GM19372 (cell line): ENCODE results near the gene CACNA1B.
"Not testable (repeated sequence)": the region's sequence is repeated elsewhere in the genome, so short reads cannot be mapped to it uniquely, and the experiment has no call there.

ENCODE experiments used
- ATAC-seq: cut with Tn5 transposase; IDR thresholded peaks from one replicate; pipeline ENCODE4 v1.9.1; 2021; ENCODE audit warnings: mild to moderate bottlenecking, low read depth, moderate library complexity; ENCODE audit not compliant: unreplicated experiment

The CACNA1B gene

GRCh38 chr9:138105561-138106505 is 228.3 kb downstream of the CACNA1B start:
- no peak for ATAC-seq

- ATAC-seq, result not testable (repeated sequence)
Observed at GRCh38 chr9:138107039-138107438, 229.5 kb downstream of the CACNA1B start.

- ATAC-seq, result no peak
Observed at GRCh38 chr9:138111607-138112006, 234.0 kb downstream of the CACNA1B start.

GRCh38 chr9:138112090-138112748 is 234.6 kb downstream of the CACNA1B start:
- no peak for ATAC-seq

- ATAC-seq, result no peak
Observed at GRCh38 chr9:138112791-138113600, 235.4 kb downstream of the CACNA1B start.

- not testable (repeated sequence) for ATAC-seq
Observed at GRCh38 chr9:138113701-138114325, 236.2 kb downstream of the CACNA1B start.

GRCh38 chr9:138114501-138115245 is 237.1 kb downstream of the CACNA1B start:
- ATAC-seq, result no peak

- no peak for ATAC-seq
Observed at GRCh38 chr9:138115506-138115905, 237.9 kb downstream of the CACNA1B start.

- no peak for ATAC-seq
Observed at GRCh38 chr9:138116521-138116920, 238.9 kb downstream of the CACNA1B start.

- ATAC-seq, result no peak
Observed at GRCh38 chr9:138117101-138117750, 239.6 kb downstream of the CACNA1B start.

GRCh38 chr9:138117836-138118235 is 240.3 kb downstream of the CACNA1B start:
- no peak for ATAC-seq

- ATAC-seq, result no peak
Observed at GRCh38 chr9:138118601-138119071, 241.1 kb downstream of the CACNA1B start.

- ATAC-seq, result no peak
Observed at GRCh38 chr9:138119202-138120027, 241.8 kb downstream of the CACNA1B start.

- no peak for ATAC-seq
Observed at GRCh38 chr9:138120072-138120471, 242.5 kb downstream of the CACNA1B start.

GRCh38 chr9:138120511-138121437 is 243.2 kb downstream of the CACNA1B start:
- ATAC-seq, result no peak

GRCh38 chr9:138121438-138122050 is 244.0 kb downstream of the CACNA1B start:
- ATAC-seq, result no peak

GRCh38 chr9:138122201-138122600 is 244.6 kb downstream of the CACNA1B start:
- no peak for ATAC-seq
